Measurements from ENCODE around the gene EMC8.

The EMC8 gene

GRCh38 chr16:85798901-85799496, 345 bp downstream of the EMC8 start:
- H3K27ac ChIP-seq = peak overlapping the region; percentile 64
- no peak for TF ChIP-seq CTCF (conservative IDR thresholded peaks at IDR 0.05)

- H3K27ac ChIP-seq = peak overlapping the region; percentile 64; the same call in 1 of the 2 replicates
- TF ChIP-seq CTCF (conservative IDR thresholded peaks at IDR 0.05) = no peak
Measured at GRCh38 chr16:85798283-85798776, 1.0 kb downstream of the EMC8 start.

GRCh38 chr16:85796599-85796998, 2.7 kb downstream of the EMC8 start:
- TF ChIP-seq CTCF (conservative IDR thresholded peaks at IDR 0.05) = no peak
- no peak overlapping the region for H3K27ac ChIP-seq

- no peak for TF ChIP-seq CTCF (conservative IDR thresholded peaks at IDR 0.05)
- H3K27ac ChIP-seq = no peak overlapping the region
Measured at GRCh38 chr16:85796152-85796551, 3.2 kb downstream of the EMC8 start.

- TF ChIP-seq CTCF (conservative IDR thresholded peaks at IDR 0.05) = no peak
- no peak overlapping the region for H3K27ac ChIP-seq
Measured at GRCh38 chr16:85794696-85795095, 4.6 kb downstream of the EMC8 start.

GRCh38 chr16:85793662-85794298, 5.6 kb downstream of the EMC8 start:
- H3K27ac ChIP-seq = no peak overlapping the region
- TF ChIP-seq CTCF (conservative IDR thresholded peaks at IDR 0.05) = no peak

- no peak overlapping the region for H3K27ac ChIP-seq
- TF ChIP-seq CTCF (conservative IDR thresholded peaks at IDR 0.05) = no peak
Measured at GRCh38 chr16:85789773-85790172, 9.6 kb downstream of the EMC8 start.
